Measurements from ENCODE around the gene NPR2.

DNA sequence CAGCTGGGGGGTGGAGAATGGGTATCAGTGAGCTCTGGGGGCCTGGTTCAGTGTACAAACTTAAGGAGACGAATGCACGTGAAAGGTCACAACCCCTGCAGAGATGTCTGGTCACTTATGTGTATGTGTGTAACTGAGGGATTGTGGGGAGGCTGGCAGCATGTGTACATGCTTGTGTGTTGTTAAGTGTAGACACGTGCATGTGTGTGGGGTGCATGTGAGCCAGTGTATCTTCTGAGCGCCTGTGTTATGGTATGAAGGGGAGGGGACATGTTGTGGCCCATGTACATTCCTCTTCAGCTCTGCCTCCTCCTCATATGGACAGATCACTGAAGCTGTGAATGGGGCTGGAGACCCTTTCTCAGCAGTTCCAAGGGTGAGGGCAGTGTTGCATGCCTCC lies 39.6 kb downstream of the NPR2 start:
- TF ChIP-seq EZH2 (IDR thresholded peaks at IDR 0.05; ENCODE audit: borderline replicate concordance, low read depth, low read length, severe bottlenecking) = no peak
- TF ChIP-seq, protein P1, sequence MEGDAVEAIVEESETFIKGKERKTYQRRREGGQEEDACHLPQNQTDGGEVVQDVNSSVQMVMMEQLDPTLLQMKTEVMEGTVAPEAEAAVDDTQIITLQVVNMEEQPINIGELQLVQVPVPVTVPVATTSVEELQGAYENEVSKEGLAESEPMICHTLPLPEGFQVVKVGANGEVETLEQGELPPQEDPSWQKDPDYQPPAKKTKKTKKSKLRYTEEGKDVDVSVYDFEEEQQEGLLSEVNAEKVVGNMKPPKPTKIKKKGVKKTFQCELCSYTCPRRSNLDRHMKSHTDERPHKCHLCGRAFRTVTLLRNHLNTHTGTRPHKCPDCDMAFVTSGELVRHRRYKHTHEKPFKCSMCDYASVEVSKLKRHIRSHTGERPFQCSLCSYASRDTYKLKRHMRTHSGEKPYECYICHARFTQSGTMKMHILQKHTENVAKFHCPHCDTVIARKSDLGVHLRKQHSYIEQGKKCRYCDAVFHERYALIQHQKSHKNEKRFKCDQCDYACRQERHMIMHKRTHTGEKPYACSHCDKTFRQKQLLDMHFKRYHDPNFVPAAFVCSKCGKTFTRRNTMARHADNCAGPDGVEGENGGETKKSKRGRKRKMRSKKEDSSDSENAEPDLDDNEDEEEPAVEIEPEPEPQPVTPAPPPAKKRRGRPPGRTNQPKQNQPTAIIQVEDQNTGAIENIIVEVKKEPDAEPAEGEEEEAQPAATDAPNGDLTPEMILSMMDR (IDR thresholded peaks at IDR 0.05; ENCODE audit: borderline replicate concordance, extremely low read depth, low read length, poor library complexity, severe bottlenecking) = no peak

Data from DND-41 (cell line).